ENCODE measurements around the gene NSUN4. TPM values are rescaled to one million over a fixed set of nuclear protein-coding genes. Genes with fewer than 3 reads are reported as not detected.

Gene NSUN4
- total and polyA plus RNA-seq, 9 of the 15 experiments (the other 6 are each of a cell fraction or from before 2014, with no cell fraction given): 33.4 to 60.2 (median 46.3) TPM

DNA sequence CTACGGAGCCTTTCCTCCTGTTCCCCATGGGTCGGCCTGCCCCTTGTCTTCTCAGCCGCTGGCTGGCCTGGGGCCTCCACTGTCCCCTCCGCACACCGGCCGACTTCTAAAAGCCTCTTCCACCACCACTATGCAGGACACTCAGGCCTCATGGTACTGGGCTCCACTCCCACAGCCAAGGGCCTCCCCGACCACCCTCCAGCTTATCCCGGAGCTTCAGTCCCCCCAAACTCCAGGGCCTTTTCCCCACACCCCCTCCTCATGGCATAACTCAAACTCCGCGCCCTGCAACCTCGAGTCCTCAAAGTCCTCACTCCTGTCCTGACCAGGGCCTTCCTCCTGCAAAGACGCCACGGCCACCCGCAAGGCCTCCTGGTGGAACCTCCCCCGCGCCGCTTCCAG, 39.2 kb upstream of the NSUN4 start:
- DNase-seq (ENCODE audit: extremely low read depth in 1 of 4, low spot score in 3 of 4) (no peak), ATAC-seq (peak; percentile 2), FAIRE-seq (no peak)
- POLR2A ChIA-PET: interaction anchor here (0.6 to 22.1 kb wide), 7 partner anchors 17 to 1482 kb away, joined by 3 to 410 read pairs (median 4); no protein-coding TSS in a partner anchor
- no peaks in the 10 kb centered on the region for H3K27me3 ChIP-seq (ENCODE audit: control insufficient read depth in 2 of 2, insufficient read depth in 2 of 2, low read length in 2 of 2)
- CTCF ChIA-PET (ENCODE audit: low intra/inter-chr PET ratio): interaction anchor here (0.6 kb wide), 1 partner anchor 421 kb away, joined by 3 read pairs; no protein-coding TSS in a partner anchor
- no TSS peak for BruUV-seq (replicated peaks)
- H4K20me1 ChIP-seq (replicated peaks; ENCODE audit: control insufficient read depth, insufficient read depth, low read length): peaks cover 13% of the 10 kb centered on the region
- H3K36me3 ChIP-seq (ENCODE audit: control insufficient read depth, insufficient read depth, low read length): peaks cover 49% of the 10 kb centered on the region
- peaks cover 22 to 29% of the 10 kb centered on the region in 2 experiments; a peak in 4 of 5 replicates for H3K4me1 ChIP-seq (replicated peaks in 1 of 2; ENCODE audit: control insufficient read depth in 2 of 2, insufficient read depth in 2 of 2, low read length in 2 of 2)
- peak overlapping the region; percentile 96 for H3K27ac ChIP-seq (ENCODE audit: extremely low read depth, low read depth, low read length)
- in situ Hi-C loops (cut with MboI) (no loop called here), intact Hi-C loops (cut with micrococcal nuclease) (loop anchor here (2.0 to 5.0 kb wide), 2 partner anchors 15 to 54 kb away; partner anchors contain the start of gene RAD54L)
- peak overlapping the region; percentile 76 for H3K4me3 ChIP-seq
- peak overlapping the region; percentile 98 to 100 for H3K9ac ChIP-seq (ENCODE audit: insufficient read depth in 1 of 2, low read depth in 2 of 2, low read length in 2 of 2)
- H3K4me2 ChIP-seq (ENCODE audit: insufficient read depth, low read length): peak overlapping the region; percentile 97
- H3K9me3 ChIP-seq (replicated peaks; ENCODE audit: control insufficient read depth, insufficient read depth, low read depth, low read length): no peaks in the 10 kb centered on the region
- whole genome bisulfite sequencing (ENCODE audit: insufficient coverage, low coverage, missing lambda C conversion rate): 6% methylated on average over 17 of the region's 17 CpGs
- peak overlapping the region; percentile 96 for H2AFZ ChIP-seq (ENCODE audit: low read depth, low read length)
- peaks cover 91% of the 10 kb centered on the region for H3K79me2 ChIP-seq (ENCODE audit: control insufficient read depth, insufficient read depth, low read length)
- peaks cover 6% of the 10 kb centered on the region for H3K9me1 ChIP-seq (ENCODE audit: control insufficient read depth, insufficient read depth, low read length)
- TF ChIP-seq, protein P1, sequence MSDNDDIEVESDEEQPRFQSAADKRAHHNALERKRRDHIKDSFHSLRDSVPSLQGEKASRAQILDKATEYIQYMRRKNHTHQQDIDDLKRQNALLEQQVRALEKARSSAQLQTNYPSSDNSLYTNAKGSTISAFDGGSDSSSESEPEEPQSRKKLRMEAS (CRISPR knock-in tag; IDR thresholded peaks at IDR 0.05): peak; percentile 60; the same call in 1 of the 2 replicates
- TF ChIP-seq HDAC1 (IDR thresholded peaks at IDR 0.05): 0 out of 4 replicates have a peak, but pooled peaks of 1 of the 2 experiments have one; percentile 33
- 0 out of 2 replicates have a peak, but pooled peaks have one; percentile 8 for TF ChIP-seq ZNF830 (CRISPR knock-in tag; IDR thresholded peaks at IDR 0.05)
- peak; percentile 43; the same call in 1 of the 2 replicates for TF ChIP-seq CXXC5 (CRISPR knock-in tag; IDR thresholded peaks at IDR 0.05)
- 0 out of 2 replicates have a peak, but pooled peaks have one; percentile 82 for TF ChIP-seq ZNF224 (CRISPR knock-in tag; IDR thresholded peaks at IDR 0.05)
- TF ChIP-seq, protein P2, sequence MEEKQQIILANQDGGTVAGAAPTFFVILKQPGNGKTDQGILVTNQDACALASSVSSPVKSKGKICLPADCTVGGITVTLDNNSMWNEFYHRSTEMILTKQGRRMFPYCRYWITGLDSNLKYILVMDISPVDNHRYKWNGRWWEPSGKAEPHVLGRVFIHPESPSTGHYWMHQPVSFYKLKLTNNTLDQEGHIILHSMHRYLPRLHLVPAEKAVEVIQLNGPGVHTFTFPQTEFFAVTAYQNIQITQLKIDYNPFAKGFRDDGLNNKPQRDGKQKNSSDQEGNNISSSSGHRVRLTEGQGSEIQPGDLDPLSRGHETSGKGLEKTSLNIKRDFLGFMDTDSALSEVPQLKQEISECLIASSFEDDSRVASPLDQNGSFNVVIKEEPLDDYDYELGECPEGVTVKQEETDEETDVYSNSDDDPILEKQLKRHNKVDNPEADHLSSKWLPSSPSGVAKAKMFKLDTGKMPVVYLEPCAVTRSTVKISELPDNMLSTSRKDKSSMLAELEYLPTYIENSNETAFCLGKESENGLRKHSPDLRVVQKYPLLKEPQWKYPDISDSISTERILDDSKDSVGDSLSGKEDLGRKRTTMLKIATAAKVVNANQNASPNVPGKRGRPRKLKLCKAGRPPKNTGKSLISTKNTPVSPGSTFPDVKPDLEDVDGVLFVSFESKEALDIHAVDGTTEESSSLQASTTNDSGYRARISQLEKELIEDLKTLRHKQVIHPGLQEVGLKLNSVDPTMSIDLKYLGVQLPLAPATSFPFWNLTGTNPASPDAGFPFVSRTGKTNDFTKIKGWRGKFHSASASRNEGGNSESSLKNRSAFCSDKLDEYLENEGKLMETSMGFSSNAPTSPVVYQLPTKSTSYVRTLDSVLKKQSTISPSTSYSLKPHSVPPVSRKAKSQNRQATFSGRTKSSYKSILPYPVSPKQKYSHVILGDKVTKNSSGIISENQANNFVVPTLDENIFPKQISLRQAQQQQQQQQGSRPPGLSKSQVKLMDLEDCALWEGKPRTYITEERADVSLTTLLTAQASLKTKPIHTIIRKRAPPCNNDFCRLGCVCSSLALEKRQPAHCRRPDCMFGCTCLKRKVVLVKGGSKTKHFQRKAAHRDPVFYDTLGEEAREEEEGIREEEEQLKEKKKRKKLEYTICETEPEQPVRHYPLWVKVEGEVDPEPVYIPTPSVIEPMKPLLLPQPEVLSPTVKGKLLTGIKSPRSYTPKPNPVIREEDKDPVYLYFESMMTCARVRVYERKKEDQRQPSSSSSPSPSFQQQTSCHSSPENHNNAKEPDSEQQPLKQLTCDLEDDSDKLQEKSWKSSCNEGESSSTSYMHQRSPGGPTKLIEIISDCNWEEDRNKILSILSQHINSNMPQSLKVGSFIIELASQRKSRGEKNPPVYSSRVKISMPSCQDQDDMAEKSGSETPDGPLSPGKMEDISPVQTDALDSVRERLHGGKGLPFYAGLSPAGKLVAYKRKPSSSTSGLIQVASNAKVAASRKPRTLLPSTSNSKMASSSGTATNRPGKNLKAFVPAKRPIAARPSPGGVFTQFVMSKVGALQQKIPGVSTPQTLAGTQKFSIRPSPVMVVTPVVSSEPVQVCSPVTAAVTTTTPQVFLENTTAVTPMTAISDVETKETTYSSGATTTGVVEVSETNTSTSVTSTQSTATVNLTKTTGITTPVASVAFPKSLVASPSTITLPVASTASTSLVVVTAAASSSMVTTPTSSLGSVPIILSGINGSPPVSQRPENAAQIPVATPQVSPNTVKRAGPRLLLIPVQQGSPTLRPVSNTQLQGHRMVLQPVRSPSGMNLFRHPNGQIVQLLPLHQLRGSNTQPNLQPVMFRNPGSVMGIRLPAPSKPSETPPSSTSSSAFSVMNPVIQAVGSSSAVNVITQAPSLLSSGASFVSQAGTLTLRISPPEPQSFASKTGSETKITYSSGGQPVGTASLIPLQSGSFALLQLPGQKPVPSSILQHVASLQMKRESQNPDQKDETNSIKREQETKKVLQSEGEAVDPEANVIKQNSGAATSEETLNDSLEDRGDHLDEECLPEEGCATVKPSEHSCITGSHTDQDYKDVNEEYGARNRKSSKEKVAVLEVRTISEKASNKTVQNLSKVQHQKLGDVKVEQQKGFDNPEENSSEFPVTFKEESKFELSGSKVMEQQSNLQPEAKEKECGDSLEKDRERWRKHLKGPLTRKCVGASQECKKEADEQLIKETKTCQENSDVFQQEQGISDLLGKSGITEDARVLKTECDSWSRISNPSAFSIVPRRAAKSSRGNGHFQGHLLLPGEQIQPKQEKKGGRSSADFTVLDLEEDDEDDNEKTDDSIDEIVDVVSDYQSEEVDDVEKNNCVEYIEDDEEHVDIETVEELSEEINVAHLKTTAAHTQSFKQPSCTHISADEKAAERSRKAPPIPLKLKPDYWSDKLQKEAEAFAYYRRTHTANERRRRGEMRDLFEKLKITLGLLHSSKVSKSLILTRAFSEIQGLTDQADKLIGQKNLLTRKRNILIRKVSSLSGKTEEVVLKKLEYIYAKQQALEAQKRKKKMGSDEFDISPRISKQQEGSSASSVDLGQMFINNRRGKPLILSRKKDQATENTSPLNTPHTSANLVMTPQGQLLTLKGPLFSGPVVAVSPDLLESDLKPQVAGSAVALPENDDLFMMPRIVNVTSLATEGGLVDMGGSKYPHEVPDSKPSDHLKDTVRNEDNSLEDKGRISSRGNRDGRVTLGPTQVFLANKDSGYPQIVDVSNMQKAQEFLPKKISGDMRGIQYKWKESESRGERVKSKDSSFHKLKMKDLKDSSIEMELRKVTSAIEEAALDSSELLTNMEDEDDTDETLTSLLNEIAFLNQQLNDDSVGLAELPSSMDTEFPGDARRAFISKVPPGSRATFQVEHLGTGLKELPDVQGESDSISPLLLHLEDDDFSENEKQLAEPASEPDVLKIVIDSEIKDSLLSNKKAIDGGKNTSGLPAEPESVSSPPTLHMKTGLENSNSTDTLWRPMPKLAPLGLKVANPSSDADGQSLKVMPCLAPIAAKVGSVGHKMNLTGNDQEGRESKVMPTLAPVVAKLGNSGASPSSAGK (IDR thresholded peaks at IDR 0.05): peak; percentile 84
- peak; percentile 24; the same call in 1 of the 2 replicates for TF ChIP-seq SMARCE1 (IDR thresholded peaks at IDR 0.05)
- TF ChIP-seq ZNF766 (CRISPR knock-in tag; conservative IDR thresholded peaks at IDR 0.05): peak; percentile 45; the same call in 1 of the 2 replicates
